CD4-positive, alpha-beta memory T cell (primary cell): Measurements from ENCODE around the gene OR4D9. TPM values are rescaled to one million over a fixed set of nuclear protein-coding genes. Genes with fewer than 3 reads are reported as not detected.
A peak's percentile ranks its signal among the peaks of the same experiment; 100 is the strongest.

Experiments used
- CTCF ChIA-PET: fragments of 350-600 bp; sonication (Branson Sonifier 250); formaldehyde crosslinking; loops from one replicate; lab custom pipeline; 2021; ENCODE audit warnings: inconsistent platforms; ENCODE audit not compliant: partially characterized antibody; lab: Charles Lee
- POLR2A ChIA-PET: fragments of 350-600 bp; sonication (Branson Sonifier 250); formaldehyde crosslinking; loops from one replicate; lab custom pipeline; 2021; ENCODE audit not compliant: partially characterized antibody; lab: Charles Lee
- DNase-seq, 5 donors: peaks; one replicate each; pipeline versions ENCODE4 v3.0.0 to v3.0.0-alpha.2; 2020 to 2022; ENCODE audit warnings: mixed read lengths in 1 of 5
- H3K27ac ChIP-seq: one replicate; pipeline ENCODE4 v1.7.0; 2013; ENCODE audit warnings: low read depth, low read length
- H3K27me3 ChIP-seq: 2 replicates; pipeline ENCODE4 v1.7.0; 2013; ENCODE audit warnings: mild to moderate bottlenecking, low read length, moderate library complexity; ENCODE audit not compliant: insufficient read depth
- H3K36me3 ChIP-seq: 2 replicates; pipeline ENCODE4 v1.7.0; 2013; ENCODE audit warnings: mild to moderate bottlenecking, low read length, moderate library complexity; ENCODE audit not compliant: insufficient read depth
- H3K4me1 ChIP-seq: 2 replicates; pipeline ENCODE4 v1.7.0; 2013; ENCODE audit warnings: mild to moderate bottlenecking, low read length, moderate library complexity; ENCODE audit not compliant: insufficient read depth
- H3K4me3 ChIP-seq, 2 donors: one replicate each; pipeline ENCODE4 v1.7.0; 2013; ENCODE audit warnings: low read length in 2 of 2, mild to moderate bottlenecking in 1 of 2
- H3K9me3 ChIP-seq, 2 donors: one replicate each; pipeline ENCODE4 v1.7.0; 2013; ENCODE audit warnings: low read length in 2 of 2, control low read depth in 1 of 2; ENCODE audit not compliant: control insufficient read depth in 1 of 2
- H3K27ac Mint-ChIP-seq, 7 donors: one replicate each; pipeline ENCODE4 v1.8.0; 2020 to 2021; ENCODE audit warnings: mixed read lengths in 7 of 7, mild to moderate bottlenecking in 6 of 7, inconsistent platforms in 3 of 7, moderate library complexity in 3 of 7
- H3K27me3 Mint-ChIP-seq, 2 donors: one replicate each; pipeline ENCODE4 v1.8.0; 2020 to 2021; ENCODE audit warnings: mixed read lengths in 2 of 2
- H3K36me3 Mint-ChIP-seq, 2 donors: one replicate each; pipeline ENCODE4 v1.8.0; 2020 to 2021; ENCODE audit warnings: mixed read lengths in 2 of 2, inconsistent platforms in 1 of 2, mild to moderate bottlenecking in 1 of 2
- H3K4me1 Mint-ChIP-seq, 4 donors: one replicate each; pipeline ENCODE4 v1.8.0; 2020 to 2021; ENCODE audit warnings: mixed read lengths in 4 of 4, mild to moderate bottlenecking in 1 of 4
- H3K4me3 Mint-ChIP-seq, 8 donors: one replicate each; pipeline ENCODE4 v1.8.0; 2020 to 2021; ENCODE audit warnings: mixed read lengths in 8 of 8, mild to moderate bottlenecking in 7 of 8, moderate library complexity in 6 of 8, inconsistent platforms in 3 of 8
- H3K9me3 Mint-ChIP-seq, 8 donors: one replicate each; pipeline ENCODE4 v1.8.0; 2020 to 2021; ENCODE audit warnings: mixed read lengths in 8 of 8, mild to moderate bottlenecking in 5 of 8, inconsistent platforms in 3 of 8, moderate library complexity in 1 of 8
- intact Hi-C: fragments of 100-400 bp; cut with micrococcal nuclease; formaldehyde crosslinking; loops from one replicate; pipeline ENCODE4 v1.15.1; 2023
- polyA plus RNA-seq, 2 donors: library from polyadenylated mRNA; unstranded; fragments of 300-500 nt; fragmentation: Illumina TruSeq; gene quantifications; one replicate each; pipeline ENCODE4 v1.2.3, GENCODE V29; 2021
- total RNA-seq, 2 experiments: library from RNA; stranded (reverse); gene quantifications; one replicate each; pipeline ENCODE4 v1.2.3, GENCODE V29; 2021

OR4D9 gene
- total and polyA plus RNA-seq, 4 experiments from 2014 or later: not detected

GRCh38 chr11:59560702-59561473, 49.5 kb downstream of the OR4D9 start:
- H3K27ac ChIP-seq: peak overlapping the region; percentile 58
- CTCF ChIA-PET: interaction anchor here (1.5 to 2.4 kb wide), 2 partner anchors 23 to 55 kb away, joined by 5 to 12 read pairs; partner anchors contain the start of gene OSBP
- Mint-ChIP-seq H3K4me1 (peaks cover 27 to 53% (median 39%) of the 10 kb centered on the region in 4 donors), H3K36me3 (peaks cover 0 to 11% of the 10 kb centered on the region in 2 donors), H3K9me3 (peaks cover 0 to 15% (median 1%) of the 10 kb centered on the region in 8 donors), H3K27ac (peak overlapping the region; percentile 91 to 100 (median 98)), H3K27me3 (peaks cover 2 to 5% of the 10 kb centered on the region in 2 donors), H3K4me3 (peak overlapping the region; percentile 93 to 99 (median 96))
- no peaks in the 10 kb centered on the region for H3K27me3 ChIP-seq
- no peaks in the 10 kb centered on the region for H3K9me3 ChIP-seq
- H3K4me1 ChIP-seq: peaks cover 21% of the 10 kb centered on the region
- intact Hi-C loops: loop anchor here (1.0 kb wide), 2 partner anchors 10 to 55 kb away; no protein-coding TSS in a partner anchor
- POLR2A ChIA-PET: interaction anchor here (0.5 to 5.8 kb wide), 9 partner anchors 10 to 212 kb away, joined by 3 to 76 read pairs (median 6); partner anchors contain the start of genes OSBP and PATL1
- peak; percentile 75 to 86 (median 77) for DNase-seq
- H3K4me3 ChIP-seq: peak overlapping the region; percentile 83 to 87
- no peaks in the 10 kb centered on the region for H3K36me3 ChIP-seq

- DNase-seq: no peak
- ChIA-PET CTCF (interaction anchor here (1.1 to 2.4 kb wide), 2 partner anchors 13 to 24 kb away, joined by 3 to 12 read pairs; no protein-coding TSS in a partner anchor), POLR2A (interaction anchor here (1.9 to 5.8 kb wide), 3 partner anchors 12 to 107 kb away, joined by 6 to 76 read pairs (median 61); partner anchors contain the start of genes OSBP and PATL1)
- peak overlapping the region in 4 of 8 donors; percentile 10 to 66 (median 50) for H3K4me3 Mint-ChIP-seq
- H3K9me3 ChIP-seq: no peaks in the 10 kb centered on the region
- no peak overlapping the region for H3K4me3 ChIP-seq
- H3K4me1 ChIP-seq: peaks cover 13% of the 10 kb centered on the region
- no peaks in the 10 kb centered on the region for H3K27me3 ChIP-seq
- H3K27ac Mint-ChIP-seq: peak overlapping the region in 6 of 7 donors; percentile 5 to 100 (median 64)
- peaks cover 21 to 48% (median 33%) of the 10 kb centered on the region in 4 donors for H3K4me1 Mint-ChIP-seq
- intact Hi-C loops: no loop called here
- peaks cover 0 to 14% of the 10 kb centered on the region in 2 donors for H3K36me3 Mint-ChIP-seq
- H3K27ac ChIP-seq: no peak overlapping the region
- H3K27me3 Mint-ChIP-seq: peaks cover 2 to 7% of the 10 kb centered on the region in 2 donors
- peaks cover 0 to 10% (median 1%) of the 10 kb centered on the region in 8 donors for H3K9me3 Mint-ChIP-seq
- H3K36me3 ChIP-seq: no peaks in the 10 kb centered on the region
These were observed 51.0 kb downstream of the OR4D9 start for GRCh38 chr11:59562292-59562691.

Other genes starting within 250 kb of the OR4D9 start
- not detected for gene OR5AN1, start 152.6 kb upstream of the OR4D9 start, total RNA-seq
- gene OR5AN1, start 152.6 kb upstream of the OR4D9 start, polyA plus RNA-seq: not detected
- not detected for gene OR5A2, start 85.1 kb upstream of the OR4D9 start, total RNA-seq
- gene OR5A2, start 85.1 kb upstream of the OR4D9 start, polyA plus RNA-seq: not detected
- not detected for gene OR5A1, start 75.1 kb upstream of the OR4D9 start, total RNA-seq
- not detected for gene OR5A1, start 75.1 kb upstream of the OR4D9 start, polyA plus RNA-seq
- gene OR4D6, start 54.6 kb upstream of the OR4D9 start, total RNA-seq: not detected
- not detected for gene OR4D6, start 54.6 kb upstream of the OR4D9 start, polyA plus RNA-seq
- gene OR4D10, start 38.2 kb upstream of the OR4D9 start, total RNA-seq: not detected
- not detected for gene OR4D10, start 38.2 kb upstream of the OR4D9 start, polyA plus RNA-seq
- gene OR4D11, start 8.0 kb upstream of the OR4D9 start, total RNA-seq: not detected
- gene OR4D11, start 8.0 kb upstream of the OR4D9 start, polyA plus RNA-seq: not detected
- gene OSBP, start 104.2 kb downstream of the OR4D9 start, total RNA-seq: 10 to 100 TPM; 55.3 to 55.6 TPM
- gene OSBP, start 104.2 kb downstream of the OR4D9 start, polyA plus RNA-seq: 10 to 100 TPM; 17.4 to 41.5 TPM
- gene PATL1, start 157.5 kb downstream of the OR4D9 start, total RNA-seq: 10 to 100 TPM; 45.3 to 45.5 TPM
- gene PATL1, start 157.5 kb downstream of the OR4D9 start, polyA plus RNA-seq: 1 to 10 TPM; 2.6 to 8.7 TPM
- gene OR10V1, start 202.3 kb downstream of the OR4D9 start, total RNA-seq: not detected
- not detected for gene OR10V1, start 202.3 kb downstream of the OR4D9 start, polyA plus RNA-seq
- 10 to 100 TPM; 13.6 to 15.4 TPM for gene STX3, start 243.8 kb downstream of the OR4D9 start, total RNA-seq
- gene STX3, start 243.8 kb downstream of the OR4D9 start, polyA plus RNA-seq: 1 to 10 TPM; 8.6 to 8.7 TPM